ENCODE measurements around the gene CLEC4A.
"Not testable (repeated sequence)": the region's sequence is repeated elsewhere in the genome, so short reads cannot be mapped to it uniquely, and the experiment has no call there.

The CLEC4A gene

DNA sequence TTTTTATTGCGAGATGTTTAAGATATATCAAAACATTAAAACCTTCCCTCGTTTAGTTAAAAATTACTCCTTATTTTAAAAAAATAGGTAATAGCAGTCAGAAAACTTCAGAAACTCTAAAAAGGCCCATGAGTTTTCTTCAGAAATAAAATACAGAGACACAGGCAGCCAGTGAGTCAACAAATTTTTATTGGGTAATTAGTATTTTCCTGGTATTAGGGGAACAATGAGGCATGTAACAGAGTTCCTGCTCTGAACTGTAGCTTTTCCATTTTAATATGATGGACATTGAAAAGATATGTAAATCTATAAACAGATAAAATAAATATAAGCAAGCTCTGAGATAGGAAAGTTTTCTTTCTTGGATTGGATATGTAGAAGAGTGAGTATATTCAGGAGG lies 33.0 kb downstream of the CLEC4A start:
- Mint-ChIP-seq H3K4me1 (peaks cover 33% of the 10 kb centered on the region), H3K4me3 (no peak overlapping the region), H3K27ac (no peak overlapping the region), H3K27me3 (peaks cover 45% of the 10 kb centered on the region), H3K9me3 (no peaks in the 10 kb centered on the region), H3K36me3 (no peaks in the 10 kb centered on the region)
- DNase-seq: no peak
- CTCF ChIA-PET: interaction anchor here (0.8 to 1.7 kb wide), 2 partner anchors 9 to 75 kb away, joined by 3 to 4 read pairs; no protein-coding TSS in a partner anchor

- Mint-ChIP-seq H3K4me3 (no peak within 1 kb of the TSS), H3K27ac (no peak within 1 kb of the TSS), H3K9me3 (no peaks in the 10 kb centered on the region), H3K36me3 (no peaks in the 10 kb centered on the region), H3K4me1 (peaks cover 37% of the 10 kb centered on the region), H3K27me3 (peaks cover 41% of the 10 kb centered on the region)
- no peak for DNase-seq
- CTCF ChIA-PET: interaction anchor here (0.8 to 1.7 kb wide), 2 partner anchors 10 to 75 kb away, joined by 3 to 4 read pairs; no protein-coding TSS in a partner anchor
Observed at GRCh38 chr12:8156845-8157244, 33.4 kb downstream of the CLEC4A start, which contains the start of gene ZNF705A. ZNF705A (plus strand) TSS chr12:8157015; CDS start chr12:8172626, 15,611 bp downstream.

- Mint-ChIP-seq H3K27ac (no peak overlapping the region), H3K27me3 (peaks cover 39% of the 10 kb centered on the region), H3K4me1 (peaks cover 40% of the 10 kb centered on the region), H3K9me3 (no peaks in the 10 kb centered on the region), H3K4me3 (no peak overlapping the region), H3K36me3 (no peaks in the 10 kb centered on the region)
- DNase-seq: no peak
- CTCF ChIA-PET: interaction anchor here (1.7 kb wide), 1 partner anchor 74 kb away, joined by 4 read pairs; no protein-coding TSS in a partner anchor
Observed at GRCh38 chr12:8157484-8158198, 34.2 kb downstream of the CLEC4A start.

DNA sequence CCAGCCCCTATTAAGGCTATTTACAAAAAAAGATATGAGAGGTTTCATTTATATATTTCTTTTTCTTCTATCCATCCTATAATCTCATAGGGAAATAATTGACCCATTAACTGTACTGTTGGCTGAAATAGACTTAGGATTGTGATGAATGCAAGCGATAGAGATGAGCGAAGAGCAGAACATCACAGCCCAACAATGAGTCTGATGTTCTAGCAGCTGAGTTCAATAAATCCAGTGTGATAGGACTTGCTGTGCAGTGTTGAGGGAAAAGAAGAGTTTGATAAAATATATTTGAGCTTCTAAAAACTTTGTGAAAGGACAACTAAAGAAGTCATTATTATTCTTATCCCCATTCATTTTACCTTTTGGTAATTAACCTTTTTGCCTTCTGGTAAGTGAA lies 49.5 kb downstream of the CLEC4A start:
- H3K4me1 Mint-ChIP-seq, H3K4me3 Mint-ChIP-seq, H3K27ac Mint-ChIP-seq, H3K36me3 Mint-ChIP-seq, DNase-seq, CTCF ChIA-PET, H3K9me3 Mint-ChIP-seq: not testable (repeated sequence)
- peaks cover 20% of the 10 kb centered on the region for H3K27me3 Mint-ChIP-seq

DNA sequence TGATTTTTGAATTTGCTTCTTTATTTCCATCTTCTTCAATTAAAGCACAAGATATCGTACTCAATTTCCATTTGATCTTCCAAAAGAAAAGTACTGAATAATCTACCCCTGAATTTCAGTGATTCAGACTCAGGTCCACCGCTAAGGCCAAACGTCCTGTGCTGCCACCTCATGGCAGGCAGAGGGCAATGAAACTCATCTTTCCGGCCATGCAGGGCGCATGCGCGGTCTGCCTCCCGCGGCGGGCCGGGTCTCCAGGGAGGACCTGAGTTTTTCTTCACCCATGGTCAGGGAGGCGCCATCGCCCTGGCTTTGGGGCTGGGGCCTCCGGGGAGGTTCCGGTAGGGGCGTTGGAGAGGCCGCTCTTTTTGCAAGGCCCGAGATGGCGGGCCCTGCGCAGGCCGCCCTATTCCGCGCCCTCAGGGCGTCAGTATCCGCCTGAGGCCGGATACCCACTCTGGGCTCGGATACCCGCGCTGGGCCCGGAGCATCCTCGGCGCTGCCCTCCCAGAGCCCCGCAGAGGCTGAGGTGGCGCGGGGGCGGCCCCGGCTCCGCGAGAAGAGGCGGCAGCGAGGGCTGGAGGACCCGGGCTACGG lies 56.7 kb downstream of the CLEC4A start:
- DNase-seq: peak; percentile 87
- CTCF ChIA-PET, H3K36me3 Mint-ChIP-seq, H3K9me3 Mint-ChIP-seq, H3K27me3 Mint-ChIP-seq: not testable (repeated sequence)
- H3K4me1 Mint-ChIP-seq: peaks cover 11% of the 10 kb centered on the region
- H3K27ac Mint-ChIP-seq: peak overlapping the region; percentile 79
- peak overlapping the region; percentile 66 for H3K4me3 Mint-ChIP-seq

DNA sequence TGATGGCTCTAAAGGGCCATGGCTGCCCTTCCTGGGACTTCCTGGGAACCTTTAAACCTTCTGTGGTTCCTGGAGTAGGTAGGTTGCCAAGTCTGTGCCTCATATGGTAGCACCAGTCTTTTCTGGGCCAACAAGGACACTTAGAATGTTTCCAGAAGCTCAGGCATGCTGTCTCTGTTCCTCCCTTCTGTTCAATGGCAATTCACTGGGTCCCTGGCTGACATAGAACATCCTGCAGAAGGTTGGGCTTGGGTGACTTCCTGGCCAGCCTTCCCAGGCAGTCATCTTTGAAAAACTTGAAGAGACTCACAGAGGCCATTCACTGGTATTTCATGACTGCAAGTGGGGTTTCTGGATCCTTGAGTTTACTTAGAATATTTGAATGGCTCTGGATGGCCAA lies 57.9 kb downstream of the CLEC4A start:
- not testable (repeated sequence) for H3K36me3 Mint-ChIP-seq, H3K9me3 Mint-ChIP-seq

DNA sequence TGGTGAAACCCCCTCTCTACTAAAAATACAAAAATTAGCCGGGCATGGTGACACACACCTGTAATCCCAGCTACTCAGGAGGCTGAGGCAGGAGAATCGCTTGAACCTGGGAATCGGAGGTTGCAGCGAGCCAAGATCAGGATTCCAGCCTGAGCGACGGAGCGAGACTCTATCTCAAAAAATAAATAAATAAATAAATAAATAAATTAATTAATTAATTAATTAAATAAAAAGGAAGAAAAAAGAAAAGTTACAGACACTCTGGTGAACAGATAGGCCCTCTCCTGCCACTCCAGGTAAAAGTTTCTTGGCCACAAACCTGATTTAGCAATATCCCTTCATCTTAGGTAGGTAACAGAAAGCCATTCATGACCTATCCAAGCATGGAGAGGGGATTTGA lies 59.5 kb downstream of the CLEC4A start:
- H3K27me3 Mint-ChIP-seq, H3K9me3 Mint-ChIP-seq, H3K27ac Mint-ChIP-seq, CTCF ChIA-PET, H3K36me3 Mint-ChIP-seq, H3K4me3 Mint-ChIP-seq, DNase-seq: not testable (repeated sequence)
- peaks cover 11% of the 10 kb centered on the region for H3K4me1 Mint-ChIP-seq

More for the DNA sequence above, 57.9 kb downstream of the CLEC4A start:
- Mint-ChIP-seq H3K4me3 (peak overlapping the region; percentile 52), H3K4me1 (peaks cover 11% of the 10 kb centered on the region)
- H3K27me3 Mint-ChIP-seq, DNase-seq, CTCF ChIA-PET, H3K27ac Mint-ChIP-seq: not testable (repeated sequence)

DNA sequence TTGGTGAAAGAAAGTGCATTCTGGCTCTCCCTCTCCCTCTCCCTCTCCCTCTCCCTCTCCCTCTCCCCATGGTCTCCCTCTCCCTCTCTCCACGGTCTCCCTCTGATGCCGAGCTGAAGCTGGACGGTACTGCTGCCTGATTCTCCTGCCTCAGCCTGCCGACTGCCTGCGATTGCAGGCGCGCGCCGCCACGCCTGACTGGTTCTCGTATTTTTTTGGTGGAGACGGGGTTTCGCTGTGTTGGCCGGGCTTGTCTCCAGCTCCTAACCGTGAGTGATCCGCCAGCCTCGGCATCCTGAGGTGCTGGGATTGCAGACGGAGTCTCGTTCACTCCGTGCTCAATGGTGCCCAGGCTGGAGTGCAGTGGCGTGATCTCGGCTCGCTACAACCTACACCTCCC lies 59.9 kb downstream of the CLEC4A start:
- H3K9me3 Mint-ChIP-seq, CTCF ChIA-PET, H3K27ac Mint-ChIP-seq, H3K36me3 Mint-ChIP-seq, H3K27me3 Mint-ChIP-seq, H3K4me3 Mint-ChIP-seq, DNase-seq: not testable (repeated sequence)
- peaks cover 11% of the 10 kb centered on the region for H3K4me1 Mint-ChIP-seq

DNA sequence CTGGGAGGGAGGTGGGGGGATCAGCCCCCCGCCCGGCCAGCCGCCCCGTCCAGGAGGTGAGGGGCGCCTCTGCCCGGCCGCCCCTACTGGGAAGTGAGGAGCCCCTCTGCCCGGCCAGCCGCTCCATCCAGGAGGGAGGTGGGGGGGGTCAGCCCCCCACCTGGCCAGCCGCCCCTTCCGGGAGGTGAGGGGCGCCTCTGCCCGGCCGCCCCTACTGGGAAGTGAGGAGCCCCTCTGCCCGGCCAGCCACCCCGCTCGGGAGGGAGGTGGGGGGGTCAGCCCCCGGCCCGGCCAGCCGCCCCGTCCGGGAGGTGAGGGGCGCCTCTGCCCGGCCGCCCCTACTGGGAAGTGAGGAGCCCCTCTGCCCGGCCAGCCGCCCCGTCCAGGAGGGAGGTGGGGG lies 60.8 kb downstream of the CLEC4A start:
- H3K9me3 Mint-ChIP-seq, H3K27ac Mint-ChIP-seq, H3K36me3 Mint-ChIP-seq, CTCF ChIA-PET, H3K4me3 Mint-ChIP-seq, DNase-seq, H3K27me3 Mint-ChIP-seq: not testable (repeated sequence)
- H3K4me1 Mint-ChIP-seq: peaks cover 11% of the 10 kb centered on the region

DNA sequence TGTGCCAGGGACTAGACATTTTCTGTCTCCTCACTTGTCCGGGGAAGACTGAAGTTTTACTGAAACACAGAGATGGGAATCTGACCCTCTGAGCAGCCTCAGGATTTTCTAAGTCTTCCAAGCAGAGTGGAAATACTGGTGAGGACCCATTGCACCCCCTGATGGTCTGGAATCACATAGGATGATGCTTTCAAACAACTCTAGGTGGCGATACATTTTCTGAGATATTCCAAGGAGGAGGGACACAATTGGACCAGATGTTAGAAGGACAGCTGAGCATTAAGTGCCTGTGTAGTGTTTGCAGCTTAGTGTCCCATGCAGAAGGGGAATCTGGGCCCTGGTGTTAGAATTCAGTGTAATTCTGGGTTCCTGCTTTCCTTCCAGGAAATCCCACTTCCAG lies 64.7 kb downstream of the CLEC4A start:
- H3K27ac Mint-ChIP-seq, H3K4me3 Mint-ChIP-seq, H3K27me3 Mint-ChIP-seq, H3K4me1 Mint-ChIP-seq, DNase-seq, H3K36me3 Mint-ChIP-seq, CTCF ChIA-PET, H3K9me3 Mint-ChIP-seq: not testable (repeated sequence)

All from activated naive CD4-positive, alpha-beta T cell treated with anti-CD3 and anti-CD28 coated beads, Interleukin-2, amount 10 ng/mL, durations not matched to agents 7 days and 5 days (primary cell).